ENCODE measurements around the gene MRPS5. TPM values are rescaled to one million over a fixed set of nuclear protein-coding genes. Genes with fewer than 3 reads are reported as not detected.

MRPS5 gene
- total and polyA plus RNA-seq, 2 donors (not counting 1 experiment from before 2014, with no cell fraction given) = 46.3 to 48.0 TPM

- 90% methylated on average over 2 of the region's 7 CpGs for WGBS (ENCODE audit: insufficient coverage)
- no peak overlapping the region for H3K4me3 Mint-ChIP-seq
Measured at GRCh38 chr2:95113464-95113863, 8.1 kb downstream of the MRPS5 start.

GRCh38 chr2:95110395-95110794, 11.2 kb downstream of the MRPS5 start:
- no peak overlapping the region for H3K4me2 ChIP-seq (replicated peaks; ENCODE audit: low read depth, low read length, poor library complexity, severe bottlenecking)
- no peaks in the 10 kb centered on the region for H3K4me1 ChIP-seq (ENCODE audit: control insufficient read depth in 2 of 2, insufficient read depth in 2 of 2, low read length in 2 of 2)
- intact Hi-C loops (cut with micrococcal nuclease) = no loop called here
- ATAC-seq (ENCODE audit: low read depth) (no peak), DNase-seq (no peak)
- no peaks in the 10 kb centered on the region for H3K27me3 ChIP-seq (replicated peaks in 1 of 4; ENCODE audit: control extremely low read depth in 1 of 4, control insufficient read depth in 3 of 4, insufficient read depth in 4 of 4, low read length in 3 of 4)
- Mint-ChIP-seq H3K27ac (no peak overlapping the region), H3K9me3 (ENCODE audit: insufficient read depth) (no peaks in the 10 kb centered on the region), H3K4me1 (peaks cover 3% of the 10 kb centered on the region), H3K4me3 (no peak overlapping the region), H3K27me3 (no peaks in the 10 kb centered on the region)
- ChIA-PET POLR2A (no interaction called here), CTCF (no interaction called here)
- peaks cover 15 to 79% of the 10 kb centered on the region in 2 experiments for H3K36me3 ChIP-seq (replicated peaks in 1 of 2; ENCODE audit: control extremely low read depth in 1 of 2, control insufficient read depth in 1 of 2, extremely low read depth in 1 of 2, insufficient read depth in 2 of 2, low read length in 1 of 2)
- no peaks in the 10 kb centered on the region for H3K9me3 ChIP-seq (ENCODE audit: control extremely low read depth in 1 of 3, control insufficient read depth in 2 of 3, insufficient read depth in 1 of 3, low read length in 2 of 3)
- no peak overlapping the region for H3K4me3 ChIP-seq (ENCODE audit: control extremely low read depth in 1 of 5, extremely low read depth in 1 of 5, insufficient read depth in 1 of 5, low read depth in 2 of 5, low read length in 4 of 5)
- TF ChIP-seq EZH2 (IDR thresholded peaks at IDR 0.05; ENCODE audit: borderline replicate concordance, insufficient read depth, low read depth, low read length, poor library complexity, severe bottlenecking) (no peak), CTCF (IDR thresholded peaks at IDR 0.05) (no peak)
- no peak overlapping the region for H3K27ac ChIP-seq (ENCODE audit: low read length in 2 of 2)
- H3K9ac ChIP-seq (ENCODE audit: low read length) = no peak overlapping the region
- peaks cover 4% of the 10 kb centered on the region for H3K79me2 ChIP-seq (ENCODE audit: control insufficient read depth, insufficient read depth, low read length)
- H4K20me1 ChIP-seq (ENCODE audit: control insufficient read depth, insufficient read depth, low read length, poor library complexity, severe bottlenecking) = no peaks in the 10 kb centered on the region
- no peak overlapping the region for H2AFZ ChIP-seq (ENCODE audit: insufficient read depth, low read depth, low read length, poor library complexity, severe bottlenecking)

More at GRCh38 chr2:95113464-95113863, 8.1 kb downstream of the MRPS5 start:
- H3K79me2 ChIP-seq (ENCODE audit: control insufficient read depth, insufficient read depth, low read length) = peaks cover 4% of the 10 kb centered on the region
- CTCF ChIA-PET = no interaction called here
- no peak overlapping the region for H3K4me2 ChIP-seq (replicated peaks; ENCODE audit: low read depth, low read length, poor library complexity, severe bottlenecking)
- H3K27me3 Mint-ChIP-seq = no peaks in the 10 kb centered on the region
- no peak overlapping the region for H3K27ac ChIP-seq (ENCODE audit: low read length in 2 of 2)
- H3K4me3 ChIP-seq (ENCODE audit: control extremely low read depth in 1 of 5, extremely low read depth in 1 of 5, insufficient read depth in 1 of 5, low read depth in 2 of 5, low read length in 4 of 5) = no peak overlapping the region
- H3K9ac ChIP-seq (ENCODE audit: low read length) = no peak overlapping the region
- no peaks in the 10 kb centered on the region for H3K27me3 ChIP-seq (replicated peaks in 1 of 4; ENCODE audit: control extremely low read depth in 1 of 4, control insufficient read depth in 3 of 4, insufficient read depth in 4 of 4, low read length in 3 of 4)
- peaks cover 13% of the 10 kb centered on the region for H3K4me1 Mint-ChIP-seq
- H3K9me3 ChIP-seq (ENCODE audit: control extremely low read depth in 1 of 3, control insufficient read depth in 2 of 3, insufficient read depth in 1 of 3, low read length in 2 of 3) = no peaks in the 10 kb centered on the region
- peaks cover 0 to 4% of the 10 kb centered on the region in 2 donors for H3K4me1 ChIP-seq (ENCODE audit: control insufficient read depth in 2 of 2, insufficient read depth in 2 of 2, low read length in 2 of 2)
- POLR2A ChIA-PET = interaction anchor here (0.7 kb wide), 2 partner anchors 32 to 93 kb away, joined by 8 to 10 read pairs; no protein-coding TSS in a partner anchor
- no peaks in the 10 kb centered on the region for H3K9me3 Mint-ChIP-seq (ENCODE audit: insufficient read depth)
- TF ChIP-seq EZH2 (IDR thresholded peaks at IDR 0.05; ENCODE audit: borderline replicate concordance, insufficient read depth, low read depth, low read length, poor library complexity, severe bottlenecking) = no peak
- TF ChIP-seq CTCF (IDR thresholded peaks at IDR 0.05) = no peak
- H2AFZ ChIP-seq (ENCODE audit: insufficient read depth, low read depth, low read length, poor library complexity, severe bottlenecking) = no peak overlapping the region
- no peak for DNase-seq
- H3K36me3 ChIP-seq (replicated peaks in 1 of 2; ENCODE audit: control extremely low read depth in 1 of 2, control insufficient read depth in 1 of 2, extremely low read depth in 1 of 2, insufficient read depth in 2 of 2, low read length in 1 of 2) = peaks cover 14 to 53% of the 10 kb centered on the region in 2 experiments
- intact Hi-C loops (cut with micrococcal nuclease) = no loop called here
- no peak overlapping the region for H3K27ac Mint-ChIP-seq
- no peaks in the 10 kb centered on the region for H4K20me1 ChIP-seq (ENCODE audit: control insufficient read depth, insufficient read depth, low read length, poor library complexity, severe bottlenecking)
- no peak for ATAC-seq (ENCODE audit: low read depth)

Data from B cell (primary cell).